ENCODE measurements around the gene SNX19. TPM values are rescaled to one million over a fixed set of nuclear protein-coding genes. Genes with fewer than 3 reads are reported as not detected.

The SNX19 gene
- total and polyA plus RNA-seq, 2 of the 4 experiments (the other 2 are of a cell fraction) = 35.9 to 113 TPM

- in situ Hi-C loops (cut with MboI; ENCODE audit: low sequenced_read_pairs) (no loop called here), dilution Hi-C loops (cut with HindIII; ENCODE audit: low sequenced_read_pairs, unreplicated experiment) (no loop called here), intact Hi-C loops (cut with micrococcal nuclease) (loop anchor here (5.0 kb wide), 1 partner anchor 879 kb away; the partner anchor contains the start of gene PRDM10)
- no peak overlapping the region for H2AK5ac ChIP-seq (ENCODE audit: low read depth, low read length)
- no peak overlapping the region for H3K56ac ChIP-seq (ENCODE audit: extremely low read depth, insufficient read depth, low read length)
- H2BK120ac ChIP-seq (ENCODE audit: low read depth, low read length) = no peak overlapping the region
- H3K27ac ChIP-seq (ENCODE audit: insufficient read depth, low read length) = no peak overlapping the region
- H3K4me3 ChIP-seq (ENCODE audit: insufficient read depth, low read depth, low read length) = no peak overlapping the region
- peaks cover 4% of the 10 kb centered on the region; the same call in 1 of the 2 replicates for H3K4me1 ChIP-seq (ENCODE audit: control insufficient read depth, insufficient read depth, low read length)
- no peak overlapping the region for H2AFZ ChIP-seq (replicated peaks; ENCODE audit: low read length, poor library complexity)
- no peak overlapping the region for H4K5ac ChIP-seq (ENCODE audit: low read depth, low read length)
- H3K79me1 ChIP-seq (ENCODE audit: low read depth in 1 of 2, low read length in 2 of 2) = peaks cover 10 to 31% of the 10 kb centered on the region in 2 experiments; a peak in 3 of 4 replicates
- H4K20me1 ChIP-seq (ENCODE audit: insufficient read depth, low read length) = no peaks in the 10 kb centered on the region
- H2AK9ac ChIP-seq (replicated peaks; ENCODE audit: low read depth, low read length, poor library complexity) = no peak overlapping the region
- no peak overlapping the region for H2BK5ac ChIP-seq (ENCODE audit: low read depth, low read length, poor library complexity, severe bottlenecking)
- no peak overlapping the region for H3K4ac ChIP-seq (ENCODE audit: low read depth, low read length)
- BruUV-seq (replicated peaks) = no TSS peak
- no peak overlapping the region for H4K91ac ChIP-seq (ENCODE audit: insufficient read depth, low read depth, low read length)
- H3K9me3 ChIP-seq (ENCODE audit: control insufficient read depth, insufficient read depth, low read length) = no peaks in the 10 kb centered on the region
- peaks cover 58% of the 10 kb centered on the region for H3K36me3 ChIP-seq (ENCODE audit: control insufficient read depth, insufficient read depth, low read length)
- no peak overlapping the region for H3K9ac ChIP-seq (ENCODE audit: low read depth, low read length)
- no peak overlapping the region for H3K14ac ChIP-seq (replicated peaks; ENCODE audit: low read depth, low read length)
- TF ChIP-seq POLR2A (IDR thresholded peaks at IDR 0.05; ENCODE audit: low read depth, low read length) = no peak
- TF ChIP-seq MXI1 (IDR thresholded peaks at IDR 0.05; ENCODE audit: borderline replicate concordance, low read depth, low read length) = no peak
- no peak for TF ChIP-seq CEBPB (IDR thresholded peaks at IDR 0.05; ENCODE audit: low read depth, low read length)
- no peak overlapping the region; the same call in 1 of the 2 replicates for H3K23ac ChIP-seq (ENCODE audit: low read depth, low read length)
- ATAC-seq (ENCODE audit: low read depth) = no peak
- no peak for DNase-seq
- WGBS, 2 experiments (ENCODE audit: extremely low coverage in 2 of 2, insufficient read length in 1 of 2) = 100% methylated on average over 2 of the region's 7 CpGs; no CpG with 5 or more reads in 1 of the 2 experiments
- H3K27me3 ChIP-seq (ENCODE audit: control insufficient read depth, insufficient read depth, low read length) = no peaks in the 10 kb centered on the region
- no peak overlapping the region for H2BK15ac ChIP-seq (ENCODE audit: low read depth, low read length)
- H3K9me1 ChIP-seq (ENCODE audit: insufficient read depth, low read length) = peaks cover 7% of the 10 kb centered on the region; the same call in 1 of the 2 replicates
- no peak overlapping the region for H2BK20ac ChIP-seq (ENCODE audit: low read depth, low read length)
- ChIA-PET POLR2A (ENCODE audit: unreplicated experiment) (no interaction called here), CTCF (interaction anchor here (0.7 kb wide), 1 partner anchor 12 kb away, joined by 3 read pairs; no protein-coding TSS in a partner anchor)
- no peak overlapping the region for H3K4me2 ChIP-seq (ENCODE audit: low read depth, low read length)
- no peak overlapping the region for H4K8ac ChIP-seq (ENCODE audit: low read depth in 2 of 2, low read length in 2 of 2)
- no peak overlapping the region for H3K18ac ChIP-seq (ENCODE audit: low read depth, low read length)
Measured at GRCh38 chr11:130881475-130882137, 34.7 kb downstream of the SNX19 start.
